ENCODE measurements around the gene NT5DC1.

Gene NT5DC1

DNA sequence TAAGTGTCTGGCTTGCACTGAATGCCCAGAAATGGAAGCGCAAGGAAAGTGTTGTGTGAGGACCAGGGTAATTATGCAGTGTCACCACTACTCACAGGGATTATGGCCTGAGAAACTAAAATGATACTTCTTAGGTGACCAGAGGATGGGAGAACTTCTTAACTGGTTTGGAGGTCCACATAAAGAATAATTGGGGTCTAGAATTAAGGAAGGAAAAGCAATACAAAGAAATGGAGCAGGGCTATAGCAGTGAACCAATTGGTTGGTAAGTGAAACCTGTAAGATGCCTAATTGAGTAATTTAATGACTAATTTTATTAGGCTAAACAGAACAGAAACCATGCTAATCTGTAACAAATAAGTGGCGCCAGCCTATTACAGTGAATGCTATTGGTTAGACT lies 147.9 kb downstream of the NT5DC1 start:
- Histone ChIP-seq H2AFZ (no peak overlapping the region), H3K9ac (no peak overlapping the region), H3K27ac (no peak overlapping the region), H3K4me3 (ENCODE audit: low read depth, low read length) (no peak overlapping the region), H3K9me3 (ENCODE audit: control insufficient read depth, low read length) (no peaks in the 10 kb centered on the region), H3K4me1 (peaks cover 32% of the 10 kb centered on the region), H3K27me3 (ENCODE audit: control insufficient read depth, insufficient read depth, low read length) (no peaks in the 10 kb centered on the region), H3K36me3 (ENCODE audit: control insufficient read depth, insufficient read depth, low read length) (no peaks in the 10 kb centered on the region), H3K79me2 (peaks cover 18% of the 10 kb centered on the region), H3K4me2 (ENCODE audit: low read length) (no peak overlapping the region)
- TF ChIP-seq, protein P1, sequence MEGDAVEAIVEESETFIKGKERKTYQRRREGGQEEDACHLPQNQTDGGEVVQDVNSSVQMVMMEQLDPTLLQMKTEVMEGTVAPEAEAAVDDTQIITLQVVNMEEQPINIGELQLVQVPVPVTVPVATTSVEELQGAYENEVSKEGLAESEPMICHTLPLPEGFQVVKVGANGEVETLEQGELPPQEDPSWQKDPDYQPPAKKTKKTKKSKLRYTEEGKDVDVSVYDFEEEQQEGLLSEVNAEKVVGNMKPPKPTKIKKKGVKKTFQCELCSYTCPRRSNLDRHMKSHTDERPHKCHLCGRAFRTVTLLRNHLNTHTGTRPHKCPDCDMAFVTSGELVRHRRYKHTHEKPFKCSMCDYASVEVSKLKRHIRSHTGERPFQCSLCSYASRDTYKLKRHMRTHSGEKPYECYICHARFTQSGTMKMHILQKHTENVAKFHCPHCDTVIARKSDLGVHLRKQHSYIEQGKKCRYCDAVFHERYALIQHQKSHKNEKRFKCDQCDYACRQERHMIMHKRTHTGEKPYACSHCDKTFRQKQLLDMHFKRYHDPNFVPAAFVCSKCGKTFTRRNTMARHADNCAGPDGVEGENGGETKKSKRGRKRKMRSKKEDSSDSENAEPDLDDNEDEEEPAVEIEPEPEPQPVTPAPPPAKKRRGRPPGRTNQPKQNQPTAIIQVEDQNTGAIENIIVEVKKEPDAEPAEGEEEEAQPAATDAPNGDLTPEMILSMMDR (IDR thresholded peaks at IDR 0.05), result no peak

DNA sequence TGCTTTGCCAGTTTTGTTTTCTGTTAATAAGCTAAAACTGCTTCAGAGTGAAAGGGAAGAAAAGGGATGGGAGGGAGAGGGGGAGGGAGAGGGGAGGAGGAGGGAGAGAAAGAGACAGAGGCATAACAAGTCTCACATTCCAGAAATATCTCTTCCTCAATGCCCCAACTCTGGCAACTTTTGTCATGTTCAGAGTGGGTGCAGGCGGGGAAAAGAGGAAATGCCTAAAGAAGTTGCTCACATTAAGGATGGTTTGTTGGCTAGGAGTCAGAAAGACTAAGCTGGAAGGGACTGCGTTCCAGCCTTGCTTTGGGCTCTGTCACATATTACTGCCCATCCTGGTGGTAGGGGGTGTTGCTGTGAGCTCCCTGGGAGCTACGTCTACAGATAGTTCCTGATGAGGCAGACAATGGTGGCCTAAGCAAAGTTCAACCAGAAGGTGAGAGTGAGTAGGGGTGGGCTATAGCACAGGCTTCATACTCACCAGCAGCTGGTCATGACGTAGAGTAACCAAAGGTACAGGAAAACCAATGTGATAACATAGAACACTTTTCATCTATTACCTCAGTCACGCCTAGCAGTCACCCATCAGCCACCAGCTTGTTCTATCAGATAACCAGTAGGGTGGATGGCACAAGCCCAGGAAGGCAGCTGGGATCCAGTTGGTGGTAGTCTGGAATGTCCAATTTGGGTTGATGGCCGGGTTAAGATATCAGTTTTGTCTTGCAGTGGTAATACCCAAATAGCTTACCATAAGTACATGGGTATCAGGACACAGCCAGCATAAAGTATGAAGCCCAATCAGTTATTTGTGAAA lies 151.1 kb downstream of the NT5DC1 start:
- H3K4me3 ChIP-seq (ENCODE audit: low read depth, low read length), result peak overlapping the region; percentile 97
- peaks cover 41% of the 10 kb centered on the region for H3K4me1 ChIP-seq

GRCh38 chr6:116253188-116253504 lies 152.5 kb downstream of the NT5DC1 start:
- H3K4me2 ChIP-seq (ENCODE audit: low read length), result peak overlapping the region; percentile 99
- peak overlapping the region; percentile 41 for H3K9ac ChIP-seq
- H3K4me3 ChIP-seq (ENCODE audit: low read depth, low read length), result peak overlapping the region; percentile 97
- no peaks in the 10 kb centered on the region for H3K36me3 ChIP-seq (ENCODE audit: control insufficient read depth, insufficient read depth, low read length)
- peak overlapping the region; percentile 87 for H3K27ac ChIP-seq
- TF ChIP-seq, protein P1 (IDR thresholded peaks at IDR 0.05), result no peak
- H3K4me1 ChIP-seq, result peaks cover 37% of the 10 kb centered on the region
- H3K9me3 ChIP-seq (ENCODE audit: control insufficient read depth, low read length), result no peaks in the 10 kb centered on the region
- H3K27me3 ChIP-seq (ENCODE audit: control insufficient read depth, insufficient read depth, low read length), result no peaks in the 10 kb centered on the region
- H2AFZ ChIP-seq, result peak overlapping the region; percentile 91
- H3K79me2 ChIP-seq, result peaks cover 21% of the 10 kb centered on the region

More for the DNA sequence above, 151.1 kb downstream of the NT5DC1 start:
- Histone ChIP-seq H3K27me3 (ENCODE audit: control insufficient read depth, insufficient read depth, low read length) (no peaks in the 10 kb centered on the region), H3K36me3 (ENCODE audit: control insufficient read depth, insufficient read depth, low read length) (no peaks in the 10 kb centered on the region), H3K9ac (no peak overlapping the region), H3K9me3 (ENCODE audit: control insufficient read depth, low read length) (no peaks in the 10 kb centered on the region), H3K79me2 (peaks cover 21% of the 10 kb centered on the region), H2AFZ (no peak overlapping the region), H3K27ac (peak overlapping the region; percentile 11), H3K4me2 (ENCODE audit: low read length) (peak overlapping the region; percentile 99)
- TF ChIP-seq, protein P1 (IDR thresholded peaks at IDR 0.05), result no peak

DNA sequence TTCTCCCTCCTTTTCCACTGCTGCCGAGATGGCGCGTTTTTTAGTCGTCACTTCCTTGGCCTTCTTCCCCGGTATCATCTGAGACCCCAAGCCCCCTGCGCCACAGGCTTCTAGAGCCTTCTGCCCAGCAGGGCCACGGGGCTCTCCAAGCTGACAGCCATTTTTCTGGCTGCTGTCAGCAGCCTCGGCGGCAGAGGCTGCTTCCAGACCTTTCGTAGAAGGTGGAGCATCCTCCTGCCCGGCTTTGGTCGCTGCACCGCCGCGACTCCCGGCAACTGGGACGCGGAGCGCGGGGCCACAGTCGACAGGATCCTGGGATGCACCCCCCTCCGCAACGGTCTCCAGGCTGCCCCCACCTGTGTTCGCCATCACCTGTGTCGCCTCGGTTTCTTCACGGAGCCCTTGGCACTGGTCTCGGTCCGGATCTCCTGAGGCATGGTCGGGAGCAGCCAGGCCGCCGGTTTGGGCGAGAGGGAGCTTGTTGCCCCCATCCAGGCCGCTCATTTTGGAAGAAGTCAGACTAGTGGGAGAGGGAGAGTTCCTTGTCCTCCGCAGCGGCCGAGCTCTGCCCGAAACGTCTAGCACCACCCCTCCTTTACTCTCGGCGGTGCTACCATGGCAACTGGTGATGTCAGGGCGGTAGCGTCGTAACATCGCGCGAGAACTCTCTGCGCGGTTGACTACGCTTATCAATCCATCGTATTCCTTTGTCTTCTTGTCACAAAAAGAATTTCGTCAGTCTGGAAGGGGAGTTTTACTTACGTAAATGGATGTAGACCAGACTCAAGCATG lies 153.0 kb downstream of the NT5DC1 start, which contains the start of gene TSPYL4:
TSPYL4 (minus strand) TSS at position 571 of the 792 bp plus-strand sequence; CDS start at position 504, 67 bp downstream.
- peak within 1 kb of the TSS; percentile 91 for H2AFZ ChIP-seq
- TF ChIP-seq, protein P1 (IDR thresholded peaks at IDR 0.05), result no peak
- H3K4me2 ChIP-seq (ENCODE audit: low read length), result peak within 1 kb of the TSS; percentile 99
- H3K9ac ChIP-seq, result peak within 1 kb of the TSS; percentile 41
- H3K4me3 ChIP-seq (ENCODE audit: low read depth, low read length), result peak within 1 kb of the TSS; percentile 97
- no peaks in the 10 kb centered on the region for H3K36me3 ChIP-seq (ENCODE audit: control insufficient read depth, insufficient read depth, low read length)
- H3K4me1 ChIP-seq, result peaks cover 33% of the 10 kb centered on the region
- peak within 1 kb of the TSS; percentile 87 for H3K27ac ChIP-seq
- no peaks in the 10 kb centered on the region for H3K27me3 ChIP-seq (ENCODE audit: control insufficient read depth, insufficient read depth, low read length)
- H3K9me3 ChIP-seq (ENCODE audit: control insufficient read depth, low read length), result no peaks in the 10 kb centered on the region
- H3K79me2 ChIP-seq, result peaks cover 21% of the 10 kb centered on the region

Data from parathyroid adenoma (tissue), 2 donors.